Ectodermal cell (in vitro differentiated cells): Measurements from ENCODE around the gene PCSK5.
"Not testable (repeated sequence)": the region's sequence is repeated elsewhere in the genome, so short reads cannot be mapped to it uniquely, and the experiment has no call there.

Source experiments
- H3K27ac ChIP-seq: 2 replicates; pipeline ENCODE4 v1.7.0; 2013; ENCODE audit warnings: mild to moderate bottlenecking, low read depth, low read length; ENCODE audit not compliant: insufficient read depth, poor library complexity, severe bottlenecking
- H3K27me3 ChIP-seq: 2 replicates; pipeline ENCODE4 v1.7.0; 2013; ENCODE audit warnings: mild to moderate bottlenecking, low read length; ENCODE audit not compliant: insufficient read depth, control insufficient read depth, poor library complexity, severe bottlenecking
- H3K36me3 ChIP-seq: one replicate; pipeline ENCODE4 v1.7.0; 2013; ENCODE audit warnings: low read length; ENCODE audit not compliant: control insufficient read depth, insufficient read depth
- H3K4me1 ChIP-seq: one replicate; pipeline ENCODE4 v1.7.0; 2013; ENCODE audit warnings: low read length; ENCODE audit not compliant: control insufficient read depth, insufficient read depth
- H3K4me3 ChIP-seq: 2 replicates; pipeline ENCODE4 v1.7.0; 2013; ENCODE audit warnings: low read depth, low read length, control low read depth; ENCODE audit not compliant: insufficient read depth
- H3K9me3 ChIP-seq: 2 replicates; pipeline ENCODE4 v1.7.0; 2013; ENCODE audit warnings: mild to moderate bottlenecking, low read length, moderate library complexity; ENCODE audit not compliant: control insufficient read depth
- WGBS, 2 experiments: methylation state at CpG; one replicate each; pipeline ENCODE4 v1.1.7; 2013; ENCODE audit warnings: missing lambda C conversion rate in 2 of 2; 5-methylcytosine and 5-hydroxymethylcytosine counted together

The PCSK5 gene

DNA sequence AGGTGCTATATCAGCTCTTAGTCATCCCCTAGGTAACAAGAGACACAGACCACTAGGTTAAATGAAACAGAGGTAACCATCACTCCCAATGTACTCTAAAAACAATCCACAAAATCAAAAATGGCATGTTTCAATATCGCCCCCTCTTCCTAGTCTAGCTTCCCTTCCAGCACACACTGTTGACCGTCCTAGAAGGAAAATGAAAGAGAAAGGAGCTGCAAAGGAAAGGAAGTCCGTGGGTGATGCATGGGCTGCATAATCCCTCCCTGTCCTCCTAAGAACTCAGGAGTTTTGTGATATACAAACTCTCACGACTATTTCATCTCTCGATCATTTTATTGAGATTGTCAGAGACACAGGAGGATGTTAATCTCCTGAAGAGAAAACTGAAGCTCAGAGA, 402.2 kb downstream of the PCSK5 start:
- no peaks in the 10 kb centered on the region for H3K9me3 ChIP-seq
- no peaks in the 10 kb centered on the region for H3K4me1 ChIP-seq
- no peaks in the 10 kb centered on the region for H3K27me3 ChIP-seq
- no peak overlapping the region for H3K4me3 ChIP-seq
- H3K27ac ChIP-seq: no peak overlapping the region
- no peaks in the 10 kb centered on the region for H3K36me3 ChIP-seq
- WGBS, 2 experiments: 67 to 74% methylated on average over 5 of the region's 5 CpGs

DNA sequence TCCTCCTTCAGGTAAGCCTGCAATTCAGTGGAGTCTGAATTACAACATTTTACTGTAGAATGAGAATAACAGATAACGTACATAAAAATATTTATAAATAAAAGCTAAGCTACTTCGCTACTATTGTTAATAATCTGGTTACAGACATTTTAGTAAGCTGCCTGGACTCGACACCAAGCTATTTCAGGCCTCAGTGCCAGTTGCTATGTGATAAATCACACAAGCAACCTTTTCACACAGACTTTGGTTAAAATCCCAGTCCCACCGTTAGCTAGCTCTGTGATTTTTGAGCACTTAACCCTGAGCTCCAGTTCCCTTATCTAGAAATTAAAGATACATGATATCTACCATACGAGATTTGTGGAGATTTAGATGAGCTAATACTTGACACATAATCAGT, 403.8 kb downstream of the PCSK5 start:
- Histone ChIP-seq H3K27me3 (no peaks in the 10 kb centered on the region), H3K4me3 (no peak overlapping the region), H3K4me1 (no peaks in the 10 kb centered on the region), H3K36me3 (no peaks in the 10 kb centered on the region), H3K9me3 (no peaks in the 10 kb centered on the region), H3K27ac (no peak overlapping the region)
- 91 to 96% methylated on average over 3 to 4 of the region's 5 CpGs for WGBS, 2 experiments

GRCh38 chr9:76296561-76297310, 406.3 kb downstream of the PCSK5 start:
- H3K4me3 ChIP-seq: no peak overlapping the region
- H3K9me3 ChIP-seq: no peaks in the 10 kb centered on the region
- no peaks in the 10 kb centered on the region for H3K27me3 ChIP-seq
- H3K4me1 ChIP-seq: no peaks in the 10 kb centered on the region
- H3K27ac ChIP-seq: no peak overlapping the region
- WGBS, 2 experiments: 86 to 88% methylated on average over 11 of the region's 11 CpGs
- no peaks in the 10 kb centered on the region for H3K36me3 ChIP-seq

DNA sequence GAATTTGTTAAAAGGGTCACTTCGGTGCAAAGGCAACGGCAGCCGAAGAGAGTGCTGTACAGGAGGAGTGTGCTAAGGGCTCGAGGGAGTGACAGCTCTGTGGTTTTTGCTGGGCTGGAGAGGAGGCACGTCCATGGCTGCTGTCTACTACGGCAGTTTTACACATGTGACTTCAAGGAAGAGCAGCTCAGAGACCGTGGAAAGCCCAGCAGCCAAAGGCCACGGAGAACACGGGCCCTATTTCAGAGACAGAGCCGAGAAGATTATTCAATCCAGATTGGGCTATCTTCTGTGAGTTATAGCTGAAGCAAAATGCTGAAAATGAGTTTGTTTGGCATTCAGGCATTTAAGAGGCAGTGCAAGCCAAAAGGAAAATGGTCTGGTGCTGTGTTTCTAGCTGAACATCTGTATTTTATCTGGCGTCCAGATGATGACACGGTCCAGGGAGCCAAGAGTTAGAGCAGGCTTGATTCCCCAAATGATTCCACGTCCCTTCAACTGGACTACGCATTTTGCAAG, 407.3 kb downstream of the PCSK5 start:
- Histone ChIP-seq H3K4me1 (no peaks in the 10 kb centered on the region), H3K27me3 (no peaks in the 10 kb centered on the region), H3K27ac (no peak overlapping the region), H3K4me3 (no peak overlapping the region), H3K9me3 (no peaks in the 10 kb centered on the region), H3K36me3 (no peaks in the 10 kb centered on the region)
- WGBS, 2 experiments: 85 to 87% methylated on average over 14 of the region's 14 CpGs

- H3K9me3 ChIP-seq: no peaks in the 10 kb centered on the region
- H3K4me1 ChIP-seq: no peaks in the 10 kb centered on the region
- H3K27me3 ChIP-seq: no peaks in the 10 kb centered on the region
- WGBS, 2 experiments: 51 to 64% methylated on average over 3 of the region's 3 CpGs
- no peak overlapping the region for H3K4me3 ChIP-seq
- no peak overlapping the region for H3K27ac ChIP-seq
- H3K36me3 ChIP-seq: no peaks in the 10 kb centered on the region
Observed at GRCh38 chr9:76298521-76299144, 408.2 kb downstream of the PCSK5 start.

GRCh38 chr9:76302543-76302942, 412.1 kb downstream of the PCSK5 start:
- H3K27me3 ChIP-seq: no peaks in the 10 kb centered on the region
- H3K4me1 ChIP-seq: no peaks in the 10 kb centered on the region
- H3K4me3 ChIP-seq: no peak overlapping the region
- no peaks in the 10 kb centered on the region for H3K36me3 ChIP-seq
- H3K9me3 ChIP-seq: no peaks in the 10 kb centered on the region
- WGBS, 2 experiments: 93 to 97% methylated on average over 2 to 3 of the region's 3 CpGs
- H3K27ac ChIP-seq: no peak overlapping the region

DNA sequence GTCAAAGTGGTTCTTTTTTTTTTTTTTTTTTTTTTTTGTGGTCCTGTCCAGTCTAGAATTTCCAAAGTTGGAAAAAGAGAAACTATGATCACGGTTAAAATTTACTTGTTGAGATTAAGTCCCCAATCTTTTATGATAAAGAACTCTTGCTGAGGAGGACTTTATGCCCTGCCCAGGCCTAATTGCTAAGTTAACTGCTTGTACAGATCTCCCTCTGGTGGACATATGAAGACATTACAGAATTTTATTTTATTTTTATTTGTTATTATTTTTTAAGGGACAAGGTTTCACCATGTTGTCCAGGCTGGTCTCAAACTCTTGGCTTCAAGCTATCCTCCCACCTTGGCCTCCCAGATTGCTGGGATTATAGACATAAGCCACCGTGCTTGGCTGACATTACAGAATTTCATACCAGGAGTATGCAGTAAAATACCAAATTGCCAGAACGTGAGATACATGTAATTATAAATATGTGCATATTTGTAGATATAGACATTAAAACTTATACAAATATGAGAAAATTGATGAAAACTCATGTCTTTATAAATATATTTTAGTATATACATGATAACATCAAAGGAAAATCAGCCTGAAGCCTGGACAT, 412.6 kb downstream of the PCSK5 start:
- no peaks in the 10 kb centered on the region for H3K27me3 ChIP-seq
- H3K36me3 ChIP-seq: no peaks in the 10 kb centered on the region
- no peak overlapping the region for H3K27ac ChIP-seq
- no peaks in the 10 kb centered on the region for H3K4me1 ChIP-seq
- no peaks in the 10 kb centered on the region for H3K9me3 ChIP-seq
- no peak overlapping the region for H3K4me3 ChIP-seq
- WGBS, 2 experiments: 0 to 4% methylated on average over 1 to 3 of the region's 3 CpGs

GRCh38 chr9:76307047-76307446, 416.6 kb downstream of the PCSK5 start:
- not testable (repeated sequence) for H3K9me3 ChIP-seq, H3K27me3 ChIP-seq, H3K27ac ChIP-seq, H3K4me1 ChIP-seq, H3K36me3 ChIP-seq, H3K4me3 ChIP-seq
- WGBS, 2 experiments: 32 to 36% methylated on average over 6 of the region's 7 CpGs

GRCh38 chr9:76310577-76310976, 420.1 kb downstream of the PCSK5 start:
- H3K36me3 ChIP-seq: no peaks in the 10 kb centered on the region
- H3K4me1 ChIP-seq: no peaks in the 10 kb centered on the region
- no peaks in the 10 kb centered on the region for H3K9me3 ChIP-seq
- no peak overlapping the region for H3K4me3 ChIP-seq
- H3K27ac ChIP-seq: no peak overlapping the region
- no peaks in the 10 kb centered on the region for H3K27me3 ChIP-seq
- WGBS, 2 experiments: 95 to 96% methylated on average over 7 of the region's 7 CpGs

DNA sequence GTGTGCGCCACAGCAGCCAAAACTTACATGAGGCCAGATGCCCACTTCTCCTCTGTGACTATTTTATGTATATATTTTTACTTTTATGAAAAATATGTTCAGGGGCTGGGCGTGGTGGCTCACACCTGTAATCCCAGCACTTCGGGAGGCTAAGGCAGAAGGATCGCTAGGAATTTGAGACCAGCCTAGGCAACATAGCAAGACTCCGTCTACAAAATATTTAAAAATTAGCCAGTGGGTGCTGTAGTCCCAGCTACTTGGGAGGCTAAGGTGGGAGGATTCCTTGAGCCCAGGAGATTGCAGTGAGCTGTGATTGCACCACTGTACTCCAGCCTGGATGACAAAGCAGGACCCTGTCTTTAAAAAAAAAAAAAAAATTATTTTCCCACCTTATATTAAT, 420.5 kb downstream of the PCSK5 start:
- WGBS, 2 experiments: 92 to 94% methylated on average over 5 of the region's 5 CpGs

More for the DNA sequence above, 420.5 kb downstream of the PCSK5 start:
- no peaks in the 10 kb centered on the region for H3K4me1 ChIP-seq
- H3K4me3 ChIP-seq: no peak overlapping the region
- no peaks in the 10 kb centered on the region for H3K36me3 ChIP-seq
- H3K27ac ChIP-seq: no peak overlapping the region
- H3K27me3 ChIP-seq: no peaks in the 10 kb centered on the region
- H3K9me3 ChIP-seq: no peaks in the 10 kb centered on the region
